OCI-LY7 (cell line): Measurements from ENCODE around the gene COL5A1. TPM values are rescaled to one million over a fixed set of nuclear protein-coding genes. Genes with fewer than 3 reads are reported as not detected.

ENCODE experiments used
- BruUV-seq: library from RNA; stranded (reverse); fragments of 400-500 nt; replicated peaks from 2 replicates; lab custom pipeline; 2021; lab: Mats Ljungman, UMichigan
- CTCF ChIA-PET: fragments of 300-600 bp; sonication (Branson Sonifier 250); formaldehyde crosslinking; loops from one replicate; lab custom pipeline; 2022; ENCODE audit warnings: antibody characterized with exemption; ENCODE audit not compliant: unreplicated experiment; lab: Charles Lee
- POLR2A ChIA-PET: fragments of 300-600 bp; sonication (Branson Sonifier 250); formaldehyde crosslinking; loops from one replicate; lab custom pipeline; 2022; ENCODE audit warnings: antibody characterized with exemption; lab: Charles Lee
- DNase-seq: peaks from one replicate; pipeline ENCODE4 v3.0.0-alpha.2; 2015; ENCODE audit warnings: low spot score
- H2AFZ ChIP-seq: fragments of 200-600 bp; sonication (generic), shearing (Covaris generic); 2 replicates; pipeline ENCODE4 v1.6.1; 2014; ENCODE audit warnings: mild to moderate bottlenecking, antibody characterized with exemption, low read length, moderate library complexity
- H3K27ac ChIP-seq: fragments of 200-600 bp; sonication (generic); 2 replicates; pipeline ENCODE4 v1.5.1; 2014; ENCODE audit warnings: mixed run types, low read depth, mild to moderate bottlenecking, moderate library complexity, low read length, inconsistent platforms; ENCODE audit not compliant: poor library complexity, severe bottlenecking
- H3K36me3 ChIP-seq: fragments of 200-600 bp; sonication (generic); 2 replicates; pipeline ENCODE4 v1.6.1; 2014; ENCODE audit warnings: mild to moderate bottlenecking, antibody characterized with exemption, low read length, moderate library complexity, mixed read lengths; ENCODE audit not compliant: insufficient read depth
- H3K4me1 ChIP-seq: fragments of 200-600 bp; sonication (generic); 2 replicates; pipeline ENCODE4 v1.5.1; 2014; ENCODE audit warnings: mild to moderate bottlenecking, low read length; ENCODE audit not compliant: insufficient read depth, poor library complexity, severe bottlenecking
- H3K4me2 ChIP-seq: fragments of 200-600 bp; sonication (generic); 2 replicates; pipeline ENCODE4 v1.6.1; 2014; ENCODE audit warnings: mild to moderate bottlenecking, low read length
- H3K4me3 ChIP-seq: fragments of 200-600 bp; sonication (generic); 2 replicates; pipeline ENCODE4 v1.5.1; 2014; ENCODE audit warnings: mild to moderate bottlenecking, low read depth, low read length; ENCODE audit not compliant: poor library complexity, severe bottlenecking
- H3K79me2 ChIP-seq: fragments of 200-600 bp; sonication (generic); 2 replicates; pipeline ENCODE4 v1.6.1; 2016; ENCODE audit warnings: low read depth, mild to moderate bottlenecking, low read length, moderate library complexity, mixed read lengths; ENCODE audit not compliant: insufficient read depth
- H3K9me2 ChIP-seq: fragments of 200-600 bp; sonication (generic); 2 replicates; pipeline ENCODE4 v1.6.1; 2016; ENCODE audit warnings: mild to moderate bottlenecking, low read length, mixed read lengths; ENCODE audit not compliant: insufficient read depth
- H3K9me3 ChIP-seq: fragments of 200-600 bp; sonication (generic); 2 replicates; pipeline ENCODE4 v1.6.1; 2014; ENCODE audit warnings: mild to moderate bottlenecking, mixed run types, low read length, mixed read lengths
- H4K20me1 ChIP-seq: fragments of 200-600 bp; sonication (generic); 2 replicates; pipeline ENCODE4 v1.6.1; 2014; ENCODE audit warnings: mild to moderate bottlenecking, antibody characterized with exemption, low read length, moderate library complexity, mixed read lengths; ENCODE audit not compliant: insufficient read depth
- EZH2phosphoT487 ChIP-seq: fragments of 200-600 bp; sonication (generic); IDR thresholded peaks from 2 replicates; pipeline ENCODE4 v1.6.1; 2018; ENCODE audit warnings: low read depth, borderline replicate concordance, mild to moderate bottlenecking, mixed run types, antibody characterized with exemption, low read length, moderate library complexity, mixed read lengths
- intact Hi-C: fragments of 100-400 bp; cut with micrococcal nuclease; formaldehyde crosslinking; loops from one replicate; pipeline ENCODE4 v1.10.0; 2022; ENCODE audit not compliant: unreplicated experiment
- total RNA-seq, 2 experiments: library from RNA; depleted of rRNA in 1 of 2; stranded (reverse); fragments of >200 nt in 1 of 2; shearing (Covaris generic) in 1 of 2; gene quantifications; 2 replicates each; pipeline ENCODE4 v1.2.3, GENCODE V29; 2014 to 2022
- TF ChIP-seq, protein P1 (sequence below): fragments of 200-600 bp; sonication (generic); conservative IDR thresholded peaks from 2 replicates; pipeline ENCODE4 v1.5.1; 2014; ENCODE audit warnings: mild to moderate bottlenecking, antibody characterized with exemption, low read length, moderate library complexity, mixed read lengths

COL5A1 gene
- total RNA-seq, 2 experiments from 2014 or later: 12.2 to 28.6 TPM

DNA sequence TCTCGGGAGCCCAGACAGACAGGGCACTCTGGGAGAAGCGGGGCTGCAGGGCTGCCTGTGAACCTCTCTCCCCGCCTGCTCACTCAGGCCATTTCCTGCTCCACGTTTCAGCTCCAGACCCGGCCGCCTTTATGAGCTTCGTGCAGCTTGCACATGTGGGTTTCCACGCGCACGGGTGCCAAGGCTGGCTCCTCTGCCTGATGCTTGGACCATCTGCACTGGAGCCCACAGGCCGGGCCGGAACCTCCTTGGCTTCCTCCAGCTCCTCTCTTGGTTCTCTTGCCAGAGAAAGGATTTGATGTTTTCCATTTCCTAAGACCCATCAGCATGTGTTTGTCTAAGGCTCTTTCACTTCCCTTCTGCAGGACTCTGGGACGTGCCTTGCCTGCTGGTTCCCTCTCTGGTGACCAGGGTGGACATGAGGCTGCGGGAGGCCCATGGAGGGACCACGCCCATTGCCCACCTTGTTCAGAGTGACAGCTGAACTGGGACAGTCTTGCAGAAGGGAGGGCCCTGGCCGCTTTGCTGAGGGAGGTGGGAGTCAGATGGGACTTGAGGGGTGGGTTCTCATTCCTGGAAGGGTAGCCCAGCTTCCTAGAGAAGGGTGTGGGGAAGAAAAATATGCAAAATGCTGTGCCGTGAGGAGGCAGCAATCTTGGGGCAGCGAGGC lies 23.3 kb upstream of the COL5A1 start:
- no peak overlapping the region for H3K4me2 ChIP-seq
- no peak overlapping the region for H3K4me3 ChIP-seq
- CTCF ChIA-PET: no interaction called here
- no peaks in the 10 kb centered on the region for H3K79me2 ChIP-seq
- BruUV-seq: no TSS peak
- DNase-seq: no peak
- POLR2A ChIA-PET: no interaction called here
- TF ChIP-seq EZH2phosphoT487: no peak
- TF ChIP-seq, protein P1, sequence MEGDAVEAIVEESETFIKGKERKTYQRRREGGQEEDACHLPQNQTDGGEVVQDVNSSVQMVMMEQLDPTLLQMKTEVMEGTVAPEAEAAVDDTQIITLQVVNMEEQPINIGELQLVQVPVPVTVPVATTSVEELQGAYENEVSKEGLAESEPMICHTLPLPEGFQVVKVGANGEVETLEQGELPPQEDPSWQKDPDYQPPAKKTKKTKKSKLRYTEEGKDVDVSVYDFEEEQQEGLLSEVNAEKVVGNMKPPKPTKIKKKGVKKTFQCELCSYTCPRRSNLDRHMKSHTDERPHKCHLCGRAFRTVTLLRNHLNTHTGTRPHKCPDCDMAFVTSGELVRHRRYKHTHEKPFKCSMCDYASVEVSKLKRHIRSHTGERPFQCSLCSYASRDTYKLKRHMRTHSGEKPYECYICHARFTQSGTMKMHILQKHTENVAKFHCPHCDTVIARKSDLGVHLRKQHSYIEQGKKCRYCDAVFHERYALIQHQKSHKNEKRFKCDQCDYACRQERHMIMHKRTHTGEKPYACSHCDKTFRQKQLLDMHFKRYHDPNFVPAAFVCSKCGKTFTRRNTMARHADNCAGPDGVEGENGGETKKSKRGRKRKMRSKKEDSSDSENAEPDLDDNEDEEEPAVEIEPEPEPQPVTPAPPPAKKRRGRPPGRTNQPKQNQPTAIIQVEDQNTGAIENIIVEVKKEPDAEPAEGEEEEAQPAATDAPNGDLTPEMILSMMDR: no peak
- H3K36me3 ChIP-seq: no peaks in the 10 kb centered on the region
- H3K4me1 ChIP-seq: no peaks in the 10 kb centered on the region
- H3K9me3 ChIP-seq: peaks cover 10% of the 10 kb centered on the region; the same call in 1 of the 2 replicates
- H4K20me1 ChIP-seq: no peaks in the 10 kb centered on the region
- H3K27ac ChIP-seq: no peak overlapping the region
- intact Hi-C loops: no loop called here
- H3K9me2 ChIP-seq: no peaks in the 10 kb centered on the region
- no peak overlapping the region for H2AFZ ChIP-seq

DNA sequence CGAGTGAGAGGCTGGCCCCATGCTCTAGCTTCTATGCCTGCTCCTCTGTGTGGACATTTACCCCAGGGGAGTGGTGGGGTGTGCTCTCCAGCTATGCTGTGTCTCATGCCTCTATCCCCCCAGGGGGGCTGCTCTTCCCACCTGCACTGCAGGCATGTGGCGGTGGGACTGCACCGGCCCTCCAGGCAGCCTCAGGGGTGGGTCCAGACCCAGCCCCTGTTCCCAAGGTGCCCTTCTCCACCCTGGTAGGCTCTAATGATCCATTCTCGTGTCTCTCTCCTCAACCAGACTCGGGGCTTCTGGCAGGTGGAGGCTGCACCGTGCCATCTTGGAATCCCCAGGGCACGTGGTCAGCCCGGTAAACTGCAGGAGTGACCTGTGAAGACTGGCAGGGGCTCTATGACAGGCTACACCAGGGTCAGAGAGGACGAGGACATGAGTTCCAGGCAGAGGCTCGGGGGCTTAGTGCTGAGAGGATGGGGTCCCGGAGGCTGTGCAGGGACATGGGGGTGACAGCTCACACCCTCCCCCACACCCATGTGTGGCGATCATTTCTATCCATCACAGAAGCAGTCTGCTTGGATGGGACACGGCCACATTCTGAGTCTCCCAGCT lies 22.7 kb upstream of the COL5A1 start:
- ChIA-PET CTCF (no interaction called here), POLR2A (no interaction called here)
- Histone ChIP-seq H4K20me1 (no peaks in the 10 kb centered on the region), H2AFZ (no peak overlapping the region), H3K4me2 (no peak overlapping the region), H3K36me3 (no peaks in the 10 kb centered on the region), H3K4me3 (no peak overlapping the region), H3K79me2 (no peaks in the 10 kb centered on the region), H3K27ac (no peak overlapping the region), H3K4me1 (no peaks in the 10 kb centered on the region), H3K9me3 (peaks cover 4% of the 10 kb centered on the region; the same call in 1 of the 2 replicates), H3K9me2 (no peaks in the 10 kb centered on the region)
- intact Hi-C loops: no loop called here
- no TSS peak for BruUV-seq
- no peak for DNase-seq
- TF ChIP-seq, protein P1: no peak
- no peak for TF ChIP-seq EZH2phosphoT487

DNA sequence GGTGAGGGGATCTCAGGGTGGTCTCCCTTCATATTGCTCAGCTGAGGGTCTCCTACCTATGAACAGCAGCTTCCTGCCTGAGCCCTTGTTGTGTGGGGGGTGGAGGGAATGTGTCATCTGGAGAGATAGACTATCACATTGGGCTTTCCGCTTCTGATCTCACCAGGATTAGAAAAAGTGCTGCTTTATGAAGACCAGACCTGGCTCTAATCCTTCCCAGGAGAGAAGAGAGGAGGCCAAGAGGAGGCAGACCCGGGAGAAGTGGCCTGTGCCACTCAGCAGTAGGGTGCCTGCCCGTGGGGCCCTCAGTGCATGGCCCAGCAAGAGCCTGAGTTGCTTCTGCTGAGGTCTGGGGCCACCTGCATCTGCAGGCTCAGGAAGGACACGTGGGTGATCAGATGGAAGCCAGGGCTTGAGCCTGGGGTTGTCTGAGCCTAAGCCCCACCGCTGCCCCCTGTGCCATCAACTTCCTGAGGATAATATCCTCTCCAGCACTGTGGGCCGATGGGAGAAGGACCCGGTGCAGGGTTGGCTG lies 22.1 kb upstream of the COL5A1 start:
- Histone ChIP-seq H3K9me3 (no peaks in the 10 kb centered on the region), H3K4me1 (no peaks in the 10 kb centered on the region), H3K4me2 (no peak overlapping the region), H4K20me1 (no peaks in the 10 kb centered on the region), H3K9me2 (no peaks in the 10 kb centered on the region), H3K36me3 (no peaks in the 10 kb centered on the region), H2AFZ (no peak overlapping the region), H3K79me2 (no peaks in the 10 kb centered on the region), H3K27ac (no peak overlapping the region), H3K4me3 (no peak overlapping the region)
- no peak for DNase-seq
- BruUV-seq: no TSS peak
- intact Hi-C loops: no loop called here
- ChIA-PET CTCF (no interaction called here), POLR2A (no interaction called here)
- no peak for TF ChIP-seq EZH2phosphoT487
- TF ChIP-seq, protein P1: no peak
